Neuron (in vitro differentiated cells): ENCODE data around the gene RIMKLA.

Source experiments
- H2AFZ ChIP-seq: one replicate; pipeline ENCODE4 v1.6.1; 2013; ENCODE audit warnings: low read depth, mild to moderate bottlenecking, inconsistent platforms, low read length, moderate library complexity
- H3K27me3 ChIP-seq: one replicate; pipeline ENCODE4 v1.6.1; 2013; ENCODE audit warnings: low read length; ENCODE audit not compliant: insufficient read depth
- H3K36me3 ChIP-seq: one replicate; pipeline ENCODE4 v1.6.1; 2013; ENCODE audit warnings: low read length; ENCODE audit not compliant: insufficient read depth
- H3K4me1 ChIP-seq: one replicate; pipeline ENCODE4 v1.6.1; 2013; ENCODE audit warnings: low read length; ENCODE audit not compliant: insufficient read depth
- H3K4me3 ChIP-seq: 2 replicates; pipeline ENCODE4 v1.5.1; 2013; ENCODE audit warnings: mild to moderate bottlenecking, low read length, moderate library complexity
- H3K9me3 ChIP-seq: one replicate; pipeline ENCODE4 v1.6.1; 2013; ENCODE audit warnings: low read length

Gene RIMKLA

GRCh38 chr1:42392255-42392654, 11.7 kb downstream of the RIMKLA start:
- Histone ChIP-seq H3K4me3 (no peak overlapping the region), H3K4me1 (no peaks in the 10 kb centered on the region), H3K36me3 (no peaks in the 10 kb centered on the region), H3K9me3 (no peaks in the 10 kb centered on the region), H2AFZ (no peak overlapping the region), H3K27me3 (peaks cover 19% of the 10 kb centered on the region)

- no peak overlapping the region for H2AFZ ChIP-seq
- H3K4me1 ChIP-seq = no peaks in the 10 kb centered on the region
- H3K27me3 ChIP-seq = peaks cover 19% of the 10 kb centered on the region
- no peaks in the 10 kb centered on the region for H3K9me3 ChIP-seq
- no peaks in the 10 kb centered on the region for H3K36me3 ChIP-seq
- no peak overlapping the region for H3K4me3 ChIP-seq
Measured at GRCh38 chr1:42392967-42393848, 12.6 kb downstream of the RIMKLA start.

- no peak overlapping the region for H3K4me3 ChIP-seq
- H3K9me3 ChIP-seq = no peaks in the 10 kb centered on the region
- no peaks in the 10 kb centered on the region for H3K4me1 ChIP-seq
- H3K36me3 ChIP-seq = no peaks in the 10 kb centered on the region
- no peaks in the 10 kb centered on the region for H3K27me3 ChIP-seq
- H2AFZ ChIP-seq = no peak overlapping the region
Measured at GRCh38 chr1:42399315-42400100, 18.9 kb downstream of the RIMKLA start.

- Histone ChIP-seq H3K4me1 (no peaks in the 10 kb centered on the region), H3K9me3 (no peaks in the 10 kb centered on the region), H3K36me3 (no peaks in the 10 kb centered on the region), H2AFZ (no peak overlapping the region), H3K4me3 (no peak overlapping the region), H3K27me3 (no peaks in the 10 kb centered on the region)
Measured at GRCh38 chr1:42403880-42404400, 23.3 kb downstream of the RIMKLA start.

- H3K4me1 ChIP-seq = peaks cover 3% of the 10 kb centered on the region
- H3K27me3 ChIP-seq = no peaks in the 10 kb centered on the region
- no peaks in the 10 kb centered on the region for H3K9me3 ChIP-seq
- H3K36me3 ChIP-seq = no peaks in the 10 kb centered on the region
- H2AFZ ChIP-seq = no peak overlapping the region
- no peak overlapping the region for H3K4me3 ChIP-seq
Measured at GRCh38 chr1:42414551-42415496, 34.2 kb downstream of the RIMKLA start.

- Histone ChIP-seq H3K27me3 (no peaks in the 10 kb centered on the region), H3K36me3 (no peaks in the 10 kb centered on the region), H2AFZ (no peak overlapping the region), H3K4me1 (peaks cover 14% of the 10 kb centered on the region), H3K4me3 (no peak overlapping the region), H3K9me3 (no peaks in the 10 kb centered on the region)
Measured at GRCh38 chr1:42417166-42417565, 36.6 kb downstream of the RIMKLA start.

- no peak overlapping the region for H3K4me3 ChIP-seq
- no peak overlapping the region for H2AFZ ChIP-seq
- no peaks in the 10 kb centered on the region for H3K36me3 ChIP-seq
- no peaks in the 10 kb centered on the region for H3K27me3 ChIP-seq
- H3K4me1 ChIP-seq = peaks cover 28% of the 10 kb centered on the region
- H3K9me3 ChIP-seq = no peaks in the 10 kb centered on the region
Measured at GRCh38 chr1:42418516-42418915, 37.9 kb downstream of the RIMKLA start.

- Histone ChIP-seq H3K27me3 (no peaks in the 10 kb centered on the region), H3K9me3 (no peaks in the 10 kb centered on the region), H3K4me3 (no peak overlapping the region), H3K36me3 (no peaks in the 10 kb centered on the region), H3K4me1 (peaks cover 30% of the 10 kb centered on the region), H2AFZ (no peak overlapping the region)
Measured at GRCh38 chr1:42419126-42419821, 38.7 kb downstream of the RIMKLA start.

- H3K9me3 ChIP-seq = no peaks in the 10 kb centered on the region
- H3K36me3 ChIP-seq = no peaks in the 10 kb centered on the region
- no peaks in the 10 kb centered on the region for H3K27me3 ChIP-seq
- H3K4me1 ChIP-seq = peaks cover 30% of the 10 kb centered on the region
- H3K4me3 ChIP-seq = no peak overlapping the region
- no peak overlapping the region for H2AFZ ChIP-seq
Measured at GRCh38 chr1:42420121-42420520, 39.5 kb downstream of the RIMKLA start.

GRCh38 chr1:42420911-42421585, 40.5 kb downstream of the RIMKLA start:
- Histone ChIP-seq H3K4me1 (peaks cover 30% of the 10 kb centered on the region), H3K36me3 (no peaks in the 10 kb centered on the region), H3K27me3 (no peaks in the 10 kb centered on the region), H3K4me3 (no peak overlapping the region), H2AFZ (no peak overlapping the region), H3K9me3 (no peaks in the 10 kb centered on the region)

GRCh38 chr1:42422737-42423136, 42.1 kb downstream of the RIMKLA start:
- Histone ChIP-seq H2AFZ (no peak overlapping the region), H3K4me3 (no peak overlapping the region), H3K36me3 (no peaks in the 10 kb centered on the region), H3K27me3 (no peaks in the 10 kb centered on the region), H3K9me3 (no peaks in the 10 kb centered on the region), H3K4me1 (peaks cover 30% of the 10 kb centered on the region)

GRCh38 chr1:42423681-42424080, 43.1 kb downstream of the RIMKLA start:
- Histone ChIP-seq H3K9me3 (no peaks in the 10 kb centered on the region), H3K27me3 (no peaks in the 10 kb centered on the region), H3K36me3 (no peaks in the 10 kb centered on the region), H3K4me3 (no peak overlapping the region), H3K4me1 (peaks cover 28% of the 10 kb centered on the region), H2AFZ (no peak overlapping the region)
